H1 (cell line): ENCODE measurements around the gene KCTD2. TPM values are rescaled to one million over a fixed set of nuclear protein-coding genes. Genes with fewer than 3 reads are reported as not detected.

Experiments
- KDM4A ChIP-seq: IDR thresholded peaks from one replicate; pipeline ENCODE4 v1.7.1; 2012; ENCODE audit warnings: low read depth, mild to moderate bottlenecking, moderate library complexity, low read length, inconsistent platforms; ENCODE audit not compliant: severe bottlenecking
- polyA plus RNA-seq, 7 experiments: library from polyadenylated mRNA; depleted of rRNA in 3 of 7; stranded (reverse) in 5 of 7; unstranded in 2 of 7; fragments of >200 nt in 5 of 7; fragments of 200-250 nt in 2 of 7; gene quantifications; 1 replicate in 5 of 7; 2 replicates in 1 of 7; 4 replicates in 1 of 7; pipeline versions ENCODE4 v1.2.1 to v1.2.3, GENCODE V29; 2011 to 2013; ENCODE audit warnings: missing spikeins in 2 of 7, mixed read lengths in 2 of 7
- total RNA-seq: library from RNA; stranded (reverse); fragmentation: NEBNext Ultra II Directional; extraction: Animal tissue kit (Norgen Biotek cat#: 25700); gene quantifications from 2 replicates; pipeline ENCODE4 v1.2.1, GENCODE V29; 2021

KCTD2 gene
- total and polyA plus RNA-seq, 2 of the 8 experiments (the other 6 are each of a cell fraction or from before 2014, with no cell fraction given): 33.7 to 36.8 TPM

GRCh38 chr17:75065562-75066151, 18.6 kb downstream of the KCTD2 start (continued):
- TF ChIP-seq KDM4A: no peak
